Uterus (tissue), 4 donors: ENCODE measurements around the gene RARB. TPM values are rescaled to one million over a fixed set of nuclear protein-coding genes. Genes with fewer than 3 reads are reported as not detected.

Experiments
- DNase-seq, 2 donors: peaks; one replicate each; pipeline ENCODE4 v3.0.0-alpha.2; 2019 to 2020
- H3K27ac ChIP-seq, 2 donors: fragments of 200-600 bp; sonication (generic); 1 replicate in 1 of 2; 2 replicates in 1 of 2; pipeline ENCODE4 v1.5.1; 2016 to 2018
- H3K27me3 ChIP-seq, 2 donors: fragments of 200-600 bp; sonication (generic); one replicate each; pipeline ENCODE4 v1.5.1; 2018 to 2019; ENCODE audit warnings: control low read depth in 1 of 2
- H3K36me3 ChIP-seq, 2 donors: fragments of 200-600 bp; sonication (generic); one replicate each; pipeline ENCODE4 v1.5.1; 2019; ENCODE audit warnings: control low read depth in 1 of 2
- H3K4me1 ChIP-seq, 2 donors: fragments of 200-600 bp; sonication (generic); one replicate each; pipeline ENCODE4 v1.5.1; 2018 to 2019; ENCODE audit warnings: control low read depth in 1 of 2
- H3K4me3 ChIP-seq, 2 donors: fragments of 200-600 bp; sonication (generic); 1 replicate in 1 of 2; 2 replicates in 1 of 2; pipeline ENCODE4 v1.5.1; 2018 to 2019; ENCODE audit warnings: mild to moderate bottlenecking in 1 of 2
- H3K9me3 ChIP-seq, 2 donors: fragments of 200-600 bp; sonication (generic); one replicate each; pipeline ENCODE4 v1.5.1; 2019; ENCODE audit warnings: control low read depth in 1 of 2
- CTCF ChIP-seq, 4 experiments: fragments of 200-600 bp in 2 of 4; fragments of 450-650 bp in 2 of 4; sonication (generic) in 2 of 4; IDR thresholded peaks; one replicate each; pipeline ENCODE4 v1.5.1; 2016 to 2019; ENCODE audit warnings: antibody characterized with exemption in 4 of 4, mild to moderate bottlenecking in 2 of 4, moderate library complexity in 1 of 4
- POLR2A ChIP-seq, 2 donors: fragments of 450-650 bp; IDR thresholded peaks; one replicate each; pipeline ENCODE4 v1.6.1; 2016; ENCODE audit warnings: antibody characterized with exemption in 2 of 2, mild to moderate bottlenecking in 1 of 2, moderate library complexity in 1 of 2
- intact Hi-C: fragments of 100-400 bp; cut with DNase I; formaldehyde crosslinking; loops from one replicate; pipeline ENCODE4 v1.15.1; 2023; ENCODE audit warnings: low total_unique reads
- total RNA-seq, 4 donors: library from RNA; depleted of rRNA in 3 of 4; stranded (reverse); fragments of >200 nt in 3 of 4; gene quantifications; one replicate each; pipeline versions ENCODE4 v1.1.0 to v1.2.4, GENCODE V29; 2014 to 2023
- donor health status: DM: yes; HTN: yes; CAD: no.

The RARB gene
- total RNA-seq, 4 donors from 2014 or later: 6.7 to 63.0 (median 14.5) TPM

GRCh38 chr3:25575001-25575400, 146.9 kb downstream of the RARB start:
- Histone ChIP-seq H3K27me3 (no peaks in the 10 kb centered on the region), H3K36me3 (no peaks in the 10 kb centered on the region), H3K4me3 (no peak overlapping the region), H3K27ac (no peak overlapping the region), H3K9me3 (no peaks in the 10 kb centered on the region), H3K4me1 (no peaks in the 10 kb centered on the region)
- DNase-seq: no peak
- TF ChIP-seq CTCF (IDR thresholded peaks at IDR 0.05) (no peak), POLR2A (IDR thresholded peaks at IDR 0.05) (no peak)
- intact Hi-C loops: no loop called here

- no peaks in the 10 kb centered on the region for H3K9me3 ChIP-seq
- no peaks in the 10 kb centered on the region for H3K4me1 ChIP-seq
- no peak overlapping the region for H3K27ac ChIP-seq
- no peak for DNase-seq
- H3K27me3 ChIP-seq: no peaks in the 10 kb centered on the region
- H3K36me3 ChIP-seq: no peaks in the 10 kb centered on the region
- TF ChIP-seq POLR2A (IDR thresholded peaks at IDR 0.05): no peak
- no peak for TF ChIP-seq CTCF (IDR thresholded peaks at IDR 0.05)
- intact Hi-C loops: no loop called here
- no peak overlapping the region for H3K4me3 ChIP-seq
Measured at GRCh38 chr3:25576146-25576545, 148.1 kb downstream of the RARB start.

GRCh38 chr3:25576831-25577454, 148.9 kb downstream of the RARB start:
- no peak overlapping the region for H3K4me3 ChIP-seq
- H3K27me3 ChIP-seq: no peaks in the 10 kb centered on the region
- DNase-seq: no peak
- no peaks in the 10 kb centered on the region for H3K36me3 ChIP-seq
- intact Hi-C loops: no loop called here
- TF ChIP-seq POLR2A (IDR thresholded peaks at IDR 0.05): no peak
- TF ChIP-seq CTCF (IDR thresholded peaks at IDR 0.05): no peak
- no peaks in the 10 kb centered on the region for H3K9me3 ChIP-seq
- no peaks in the 10 kb centered on the region for H3K4me1 ChIP-seq
- H3K27ac ChIP-seq: no peak overlapping the region

- Histone ChIP-seq H3K27ac (no peak overlapping the region), H3K36me3 (no peaks in the 10 kb centered on the region), H3K4me1 (no peaks in the 10 kb centered on the region), H3K27me3 (no peaks in the 10 kb centered on the region), H3K9me3 (no peaks in the 10 kb centered on the region), H3K4me3 (no peak overlapping the region)
- TF ChIP-seq CTCF (IDR thresholded peaks at IDR 0.05): no peak
- no peak for TF ChIP-seq POLR2A (IDR thresholded peaks at IDR 0.05)
- DNase-seq: no peak
- intact Hi-C loops: no loop called here
Measured at GRCh38 chr3:25578059-25578458, 150.0 kb downstream of the RARB start.

- H3K27ac ChIP-seq: no peak overlapping the region
- no peaks in the 10 kb centered on the region for H3K9me3 ChIP-seq
- H3K27me3 ChIP-seq: no peaks in the 10 kb centered on the region
- TF ChIP-seq POLR2A (IDR thresholded peaks at IDR 0.05) (no peak), CTCF (IDR thresholded peaks at IDR 0.05) (no peak)
- no peak for DNase-seq
- H3K36me3 ChIP-seq: no peaks in the 10 kb centered on the region
- H3K4me3 ChIP-seq: no peak overlapping the region
- intact Hi-C loops: loop anchor here (10.0 kb wide), 1 partner anchor 156 kb away; the partner anchor contains the start of gene RARB
- H3K4me1 ChIP-seq: no peaks in the 10 kb centered on the region
Measured at GRCh38 chr3:25580534-25580933, 152.5 kb downstream of the RARB start.
